Endodermal cell (in vitro differentiated cells): Measurements from ENCODE around the gene KDM8. TPM values are rescaled to one million over a fixed set of nuclear protein-coding genes. Genes with fewer than 3 reads are reported as not detected.

Experiments used
- DNase-seq: peaks from one replicate; pipeline ENCODE4 v3.0.0-alpha.2; 2017
- H3K27ac ChIP-seq: 2 replicates; pipeline ENCODE4 v1.5.1; 2013; ENCODE audit warnings: mild to moderate bottlenecking, low read depth, low read length, moderate library complexity
- H3K27me3 ChIP-seq: 2 replicates; pipeline ENCODE4 v1.6.1; 2013; ENCODE audit warnings: mild to moderate bottlenecking, low read length, moderate library complexity; ENCODE audit not compliant: insufficient read depth, control insufficient read depth, poor library complexity, severe bottlenecking
- H3K36me3 ChIP-seq: 2 replicates; pipeline ENCODE4 v1.7.0; 2013; ENCODE audit warnings: mild to moderate bottlenecking, low read length, moderate library complexity; ENCODE audit not compliant: control insufficient read depth, insufficient read depth
- H3K4me1 ChIP-seq: one replicate; pipeline ENCODE4 v1.7.0; 2013; ENCODE audit warnings: low read length; ENCODE audit not compliant: control insufficient read depth, insufficient read depth
- H3K4me3 ChIP-seq: 2 replicates; pipeline ENCODE4 v1.5.1; 2013; ENCODE audit warnings: mild to moderate bottlenecking, low read length, moderate library complexity
- H3K9ac ChIP-seq: 2 replicates; pipeline ENCODE4 v1.6.1; 2013; ENCODE audit warnings: mild to moderate bottlenecking, low read length, moderate library complexity; ENCODE audit not compliant: poor library complexity, severe bottlenecking; ENCODE audit errors: extremely low read depth
- H3K9me3 ChIP-seq: 2 replicates; pipeline ENCODE4 v1.6.1; 2013; ENCODE audit warnings: mild to moderate bottlenecking, low read length, moderate library complexity; ENCODE audit not compliant: control insufficient read depth
- H3K27ac Mint-ChIP-seq: 2 replicates; pipeline ENCODE4 v1.8.0; 2020; ENCODE audit warnings: mixed read lengths
- H3K27me3 Mint-ChIP-seq: 2 replicates; pipeline ENCODE4 v1.8.0; 2021; ENCODE audit warnings: mild to moderate bottlenecking, mixed read lengths; ENCODE audit not compliant: insufficient read depth
- H3K36me3 Mint-ChIP-seq: 2 replicates; pipeline ENCODE4 v1.8.0; 2020; ENCODE audit warnings: low read depth, mixed read lengths
- H3K4me1 Mint-ChIP-seq: 2 replicates; pipeline ENCODE4 v1.8.0; 2020; ENCODE audit warnings: mixed read lengths
- H3K4me3 Mint-ChIP-seq: 2 replicates; pipeline ENCODE4 v1.8.0; 2020; ENCODE audit warnings: mild to moderate bottlenecking, moderate library complexity, mixed read lengths
- H3K9me3 Mint-ChIP-seq: 2 replicates; pipeline ENCODE4 v1.8.0; 2020; ENCODE audit warnings: mild to moderate bottlenecking, mixed read lengths
- CTCF ChIP-seq: fragments of 200-600 bp; sonication (generic); conservative IDR thresholded peaks from 2 replicates; pipeline ENCODE4 v1.5.0; 2021; ENCODE audit warnings: antibody characterized with exemption, mild to moderate bottlenecking
- WGBS, 2 experiments: methylation state at CpG; one replicate each; pipeline versions ENCODE4 v1.1.5 to v1.1.7; 2013; ENCODE audit warnings: missing lambda C conversion rate in 2 of 2, mixed read lengths in 1 of 2; ENCODE audit not compliant: insufficient coverage in 1 of 2, insufficient read length in 1 of 2; 5-methylcytosine and 5-hydroxymethylcytosine counted together
- total RNA-seq, 2 donors: library from RNA; stranded (reverse); fragmentation: NEBNext Ultra II Directional in 1 of 2; extraction: Animal tissue kit (Norgen Biotek cat#: 25700) in 1 of 2; gene quantifications; 2 replicates in 1 of 2; 3 replicates in 1 of 2; pipeline ENCODE4 v1.2.1, GENCODE V29; 2021

The KDM8 gene
- total RNA-seq, 2 donors from 2014 or later = 11.0 to 12.1 TPM

- Histone ChIP-seq H3K27me3 (no peaks in the 10 kb centered on the region), H3K36me3 (peaks cover 4% of the 10 kb centered on the region), H3K9me3 (no peaks in the 10 kb centered on the region), H3K4me3 (no peak overlapping the region), H3K4me1 (no peaks in the 10 kb centered on the region), H3K9ac (no peak overlapping the region), H3K27ac (no peak overlapping the region)
- Mint-ChIP-seq H3K36me3 (no peaks in the 10 kb centered on the region), H3K9me3 (no peaks in the 10 kb centered on the region), H3K27ac (no peak overlapping the region), H3K27me3 (no peaks in the 10 kb centered on the region), H3K4me3 (no peak overlapping the region), H3K4me1 (peaks cover 2% of the 10 kb centered on the region)
- no peak for DNase-seq
- WGBS, 2 experiments = 96 to 97% methylated on average over 13 to 14 of the region's 14 CpGs
- no peak for TF ChIP-seq CTCF
These were observed 21.0 kb downstream of the KDM8 start for GRCh38 chr16:27224271-27224737.

- no peak for TF ChIP-seq CTCF
- Mint-ChIP-seq H3K9me3 (no peaks in the 10 kb centered on the region), H3K4me1 (peaks cover 2% of the 10 kb centered on the region), H3K27me3 (no peaks in the 10 kb centered on the region), H3K4me3 (no peak overlapping the region), H3K36me3 (no peaks in the 10 kb centered on the region), H3K27ac (no peak overlapping the region)
- Histone ChIP-seq H3K9me3 (no peaks in the 10 kb centered on the region), H3K4me3 (no peak overlapping the region), H3K27me3 (no peaks in the 10 kb centered on the region), H3K9ac (no peak overlapping the region), H3K36me3 (peaks cover 3% of the 10 kb centered on the region), H3K4me1 (no peaks in the 10 kb centered on the region), H3K27ac (no peak overlapping the region)
- 79 to 82% methylated on average over 16 to 19 of the region's 19 CpGs for WGBS, 2 experiments
- no peak for DNase-seq
These were observed 21.5 kb downstream of the KDM8 start for GRCh38 chr16:27224741-27225300.

- no peak overlapping the region for H3K27ac Mint-ChIP-seq
These were observed 22.4 kb downstream of the KDM8 start for GRCh38 chr16:27225536-27226360.

More at GRCh38 chr16:27225536-27226360, 22.4 kb downstream of the KDM8 start:
- no peaks in the 10 kb centered on the region for H3K36me3 Mint-ChIP-seq
- Histone ChIP-seq H3K9ac (no peak overlapping the region), H3K27me3 (no peaks in the 10 kb centered on the region), H3K9me3 (no peaks in the 10 kb centered on the region), H3K27ac (no peak overlapping the region), H3K4me1 (no peaks in the 10 kb centered on the region), H3K4me3 (no peak overlapping the region), H3K36me3 (no peaks in the 10 kb centered on the region)
- no peaks in the 10 kb centered on the region for H3K27me3 Mint-ChIP-seq
- peaks cover 2% of the 10 kb centered on the region for H3K4me1 Mint-ChIP-seq
- H3K9me3 Mint-ChIP-seq = no peaks in the 10 kb centered on the region
- WGBS, 2 experiments = 91 to 96% methylated on average over 24 to 27 of the region's 27 CpGs
- peak; percentile 31 for TF ChIP-seq CTCF
- no peak overlapping the region for H3K4me3 Mint-ChIP-seq
- DNase-seq = no peak
